GM19395 (cell line): Measurements from ENCODE around the gene MYO15B.

Source experiments
- ATAC-seq: cut with Tn5 transposase; IDR thresholded peaks from one replicate; pipeline ENCODE4 v1.9.1; 2021; ENCODE audit warnings: mild to moderate bottlenecking, moderate library complexity; ENCODE audit not compliant: unreplicated experiment

The MYO15B gene

GRCh38 chr17:75558666-75559530 is 28.7 kb upstream of the MYO15B start:
- ATAC-seq = no peak

GRCh38 chr17:75559958-75560533 is 27.6 kb upstream of the MYO15B start:
- ATAC-seq = no peak

GRCh38 chr17:75561927-75562603 is 25.5 kb upstream of the MYO15B start:
- ATAC-seq = no peak

GRCh38 chr17:75563063-75563758 is 24.4 kb upstream of the MYO15B start:
- ATAC-seq = no peak

- ATAC-seq = no peak
Measured at GRCh38 chr17:75564195-75564594, 23.4 kb upstream of the MYO15B start.

GRCh38 chr17:75565066-75565465 is 22.5 kb upstream of the MYO15B start:
- no peak for ATAC-seq

- no peak for ATAC-seq
Measured at GRCh38 chr17:75565618-75566017, 22.0 kb upstream of the MYO15B start.

- no peak for ATAC-seq
Measured at GRCh38 chr17:75566416-75566815, 21.2 kb upstream of the MYO15B start.

DNA sequence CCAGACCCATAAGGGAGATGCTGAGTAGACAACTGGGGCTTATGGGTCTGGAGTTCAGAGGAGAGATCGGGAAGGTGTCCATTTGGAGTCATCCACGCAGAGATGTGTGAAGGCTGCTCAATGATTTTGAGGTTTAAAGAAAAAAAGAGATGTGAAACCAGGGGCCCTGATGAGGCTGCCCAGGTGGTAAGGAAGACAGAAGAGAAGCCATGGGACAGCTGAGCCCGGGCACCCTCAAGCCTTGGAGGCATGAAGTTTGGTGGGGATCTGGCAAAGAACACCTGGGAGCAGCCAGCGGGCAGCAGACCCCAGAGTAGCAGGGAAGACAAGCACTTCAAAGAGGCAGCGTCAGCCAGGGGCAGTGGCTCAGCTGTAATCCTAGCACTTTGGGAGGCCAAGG is 20.8 kb upstream of the MYO15B start:
- no peak for ATAC-seq

DNA sequence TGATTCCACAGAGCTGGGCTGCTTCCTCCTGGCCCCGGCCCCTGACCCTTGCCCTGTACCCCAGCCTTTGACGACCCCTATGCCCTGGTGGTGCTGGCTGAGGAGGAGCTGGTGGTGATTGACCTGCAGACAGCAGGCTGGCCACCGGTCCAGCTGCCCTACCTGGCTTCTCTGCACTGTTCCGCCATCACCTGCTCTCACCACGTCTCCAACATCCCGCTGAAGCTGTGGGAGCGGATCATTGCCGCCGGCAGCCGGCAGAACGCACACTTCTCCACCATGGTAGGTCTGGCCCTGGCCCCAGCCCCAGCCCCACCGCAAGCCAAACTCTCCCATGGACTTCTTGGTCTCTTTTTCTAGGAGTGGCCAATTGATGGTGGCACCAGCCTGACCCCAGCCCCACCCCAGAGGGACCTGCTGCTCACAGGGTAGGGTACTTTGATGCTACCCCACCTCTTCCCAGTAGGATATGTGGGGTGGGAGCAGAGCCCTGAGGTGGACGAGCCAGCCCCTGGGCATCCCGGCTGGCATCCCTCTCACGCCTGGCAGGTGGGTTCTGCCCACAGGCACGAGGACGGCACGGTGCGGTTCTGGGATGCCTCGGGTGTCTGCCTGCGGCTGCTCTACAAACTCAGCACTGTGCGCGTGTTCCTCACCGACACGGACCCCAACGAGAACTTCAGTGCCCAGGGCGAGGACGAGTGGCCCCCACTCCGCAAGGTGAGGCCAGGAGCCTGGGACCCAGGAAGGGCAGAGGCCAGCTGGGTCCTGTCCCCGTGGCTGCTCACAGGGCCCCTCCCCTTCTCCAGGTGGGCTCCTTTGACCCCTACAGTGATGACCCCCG is 19.0 kb upstream of the MYO15B start:
- ATAC-seq = no peak

- ATAC-seq = no peak
Measured at GRCh38 chr17:75570034-75570676, 17.4 kb upstream of the MYO15B start.

DNA sequence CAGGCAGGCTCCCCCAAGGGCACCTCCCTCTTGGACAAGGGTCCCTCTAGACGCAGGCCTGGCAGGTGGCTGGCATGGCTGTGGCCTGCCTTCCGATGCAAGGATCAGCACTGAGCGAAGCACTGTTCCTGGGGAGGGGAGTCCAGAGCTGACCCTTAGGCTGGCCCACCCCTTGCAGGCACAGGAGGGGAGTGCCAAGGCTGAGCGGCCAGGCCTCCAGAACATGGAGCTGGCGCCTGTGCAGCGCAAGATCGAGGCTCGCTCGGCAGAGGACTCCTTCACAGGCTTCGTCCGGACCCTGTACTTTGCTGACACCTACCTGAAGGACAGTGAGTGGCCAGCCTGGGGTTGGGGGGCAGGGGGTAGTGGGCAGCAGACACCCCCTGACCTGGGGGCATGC is 16.8 kb upstream of the MYO15B start:
- no peak for ATAC-seq

- ATAC-seq = peak; percentile 67
Measured at GRCh38 chr17:75571197-75571884, 16.3 kb upstream of the MYO15B start.

DNA sequence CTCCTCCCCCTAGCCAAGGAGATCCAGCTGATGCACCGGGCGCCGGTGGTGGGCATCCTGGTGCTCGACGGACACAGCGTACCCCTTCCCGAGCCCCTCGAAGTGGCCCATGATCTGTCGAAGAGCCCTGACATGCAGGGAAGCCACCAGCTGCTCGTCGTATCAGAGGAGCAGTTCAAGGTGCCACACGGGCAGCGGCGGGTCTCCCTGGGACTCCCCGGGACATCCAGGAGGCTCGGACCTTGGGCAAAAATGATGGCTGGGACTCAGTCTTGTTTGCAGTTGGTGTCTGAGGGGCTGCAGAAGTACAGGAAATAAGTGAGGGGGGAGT is 15.8 kb upstream of the MYO15B start:
- no peak for ATAC-seq

GRCh38 chr17:75572713-75573539 is 14.7 kb upstream of the MYO15B start:
- no peak for ATAC-seq

DNA sequence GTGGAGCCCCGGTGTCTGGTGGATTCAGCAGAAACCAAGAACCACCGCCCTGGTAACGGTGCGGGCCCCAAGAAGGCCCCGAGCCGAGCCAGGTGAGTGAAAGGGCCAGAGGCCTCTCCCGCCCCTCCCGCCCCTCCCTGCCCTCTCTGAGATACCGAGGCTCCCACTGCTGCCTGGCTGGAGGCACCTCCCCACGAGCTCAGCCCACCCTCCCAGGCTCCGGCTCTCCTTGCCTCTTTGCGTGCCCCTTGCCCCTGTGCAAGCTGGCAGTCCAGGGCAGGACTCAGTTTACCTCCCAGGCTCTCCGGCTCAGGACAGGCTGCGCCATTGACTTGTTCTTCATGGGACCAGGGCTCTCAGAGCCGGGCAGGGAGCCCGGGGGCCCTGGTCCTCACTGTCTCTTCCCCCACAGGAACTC is 14.1 kb upstream of the MYO15B start:
- ATAC-seq = no peak

DNA sequence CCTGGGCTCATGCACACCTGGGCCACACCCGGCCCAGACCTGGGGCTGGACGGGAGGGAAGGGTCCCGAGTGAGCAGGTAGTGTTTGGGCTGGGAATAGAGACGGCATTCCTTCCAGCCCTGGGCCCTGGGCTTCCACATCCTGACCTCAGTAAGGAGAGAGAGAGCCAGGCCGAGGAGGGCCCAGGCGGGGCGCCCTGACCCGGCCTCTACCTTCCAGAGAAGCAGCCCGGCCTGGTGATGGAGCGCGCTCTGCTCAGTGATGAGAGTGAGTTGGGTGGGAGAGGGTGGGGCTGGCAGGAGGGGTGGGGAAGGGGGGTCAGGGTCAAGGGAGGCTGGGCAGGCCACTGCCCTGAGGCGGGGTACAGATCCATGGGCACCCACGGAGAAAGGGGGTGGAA is 13.6 kb upstream of the MYO15B start:
- ATAC-seq = no peak

DNA sequence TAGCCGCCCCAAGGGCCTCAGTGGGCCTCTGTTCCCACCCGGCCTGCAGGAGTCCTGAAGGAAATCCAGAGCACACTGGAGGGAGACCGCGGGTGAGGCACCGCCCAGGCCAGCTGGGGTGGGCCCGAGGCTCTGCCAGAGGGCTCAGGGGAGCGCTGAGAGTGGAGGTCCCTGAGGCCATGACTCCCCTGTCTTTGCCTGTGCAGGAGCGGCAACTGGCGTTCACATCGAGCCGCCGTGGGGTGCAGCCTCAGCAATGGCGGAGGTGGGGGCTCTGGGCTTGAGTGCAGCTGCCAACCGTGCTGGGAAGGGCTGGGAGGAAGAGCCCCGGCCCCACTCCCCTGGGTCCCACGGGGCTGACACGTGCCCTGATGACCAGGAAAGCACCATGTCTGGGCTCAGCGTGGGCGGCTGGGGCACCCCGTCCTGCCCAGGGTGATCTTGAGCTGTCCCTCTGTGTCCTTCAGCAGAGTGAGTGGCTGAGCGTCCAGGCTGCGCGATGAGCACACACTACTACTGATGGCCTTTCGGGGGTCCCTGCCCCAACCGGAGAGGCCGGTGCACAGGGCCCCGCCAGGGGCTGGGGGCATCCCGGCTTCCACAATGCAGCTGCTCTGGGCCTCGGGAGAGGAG is 13.1 kb upstream of the MYO15B start:
- ATAC-seq = no peak
